ENCODE measurements around the gene WRAP53. TPM values are rescaled to one million over a fixed set of nuclear protein-coding genes. Genes with fewer than 3 reads are reported as not detected.

The WRAP53 gene
- total RNA-seq, 1 donor from 2014 or later, result 6.9 TPM

GRCh38 chr17:7740481-7741001 lies 52.3 kb downstream of the WRAP53 start:
- no peak for DNase-seq (ENCODE audit: low read depth in 2 of 2)

GRCh38 chr17:7742729-7743128 lies 54.5 kb downstream of the WRAP53 start:
- no peak for DNase-seq (ENCODE audit: low read depth in 2 of 2)

GRCh38 chr17:7744416-7744815 lies 56.1 kb downstream of the WRAP53 start:
- DNase-seq (ENCODE audit: low read depth in 2 of 2), result no peak

GRCh38 chr17:7745748-7746470 lies 57.6 kb downstream of the WRAP53 start:
- DNase-seq (ENCODE audit: low read depth in 2 of 2), result peak; percentile 23 to 96

- no peak for DNase-seq (ENCODE audit: low read depth in 2 of 2)
Measured at GRCh38 chr17:7747635-7748071, 59.4 kb downstream of the WRAP53 start.

- DNase-seq (ENCODE audit: low read depth in 2 of 2), result no peak
Measured at GRCh38 chr17:7748076-7748775, 59.9 kb downstream of the WRAP53 start.

GRCh38 chr17:7750321-7750821 lies 62.1 kb downstream of the WRAP53 start:
- DNase-seq (ENCODE audit: low read depth in 2 of 2), result peak in 1 of 2 donors; percentile 65

Other genes starting within 250 kb of the WRAP53 start
- gene FGF11, start 249.0 kb upstream of the WRAP53 start, total RNA-seq, result 0.13 and 0.38 TPM in 2 replicates
- gene CHRNB1, start 243.4 kb upstream of the WRAP53 start, total RNA-seq, result 7.2 and 10.0 TPM in 2 replicates
- 6.7 and 11.3 TPM in 2 replicates for gene ZBTB4, start 208.8 kb upstream of the WRAP53 start, total RNA-seq
- not detected in 2 replicates for gene SLC35G6, start 207.0 kb upstream of the WRAP53 start, total RNA-seq
- gene POLR2A, start 204.1 kb upstream of the WRAP53 start, total RNA-seq, result 56.5 and 87.0 TPM in 2 replicates
- gene TNFSF12, start 139.4 kb upstream of the WRAP53 start, total RNA-seq, result 4.7 and 9.4 TPM in 2 replicates
- 0.25 and 0.26 TPM in 2 replicates for gene TNFSF13, start 129.7 kb upstream of the WRAP53 start, total RNA-seq
- gene SENP3, start 126.6 kb upstream of the WRAP53 start, total RNA-seq, result 61.2 and 74.1 TPM in 2 replicates
- gene CD68, start 108.8 kb upstream of the WRAP53 start, total RNA-seq, result 0.77 and 1.5 TPM in 2 replicates
- 70.0 and 98.1 TPM in 2 replicates for gene MPDU1, start 104.6 kb upstream of the WRAP53 start, total RNA-seq
- gene SOX15, start 98.4 kb upstream of the WRAP53 start, total RNA-seq, result 0.13 TPM in 2 replicates
- 29.4 and 35.4 TPM in 2 replicates for gene FXR2, start 73.6 kb upstream of the WRAP53 start, total RNA-seq
- gene SAT2, start 60.7 kb upstream of the WRAP53 start, total RNA-seq, result 27.6 and 37.3 TPM in 2 replicates
- 0.13 TPM in 1 of 2 replicates, not detected in the other for gene SHBG, start 58.3 kb upstream of the WRAP53 start, total RNA-seq
- not detected in 2 replicates for gene ATP1B2, start 37.6 kb upstream of the WRAP53 start, total RNA-seq
- gene TP53, start 987 bp upstream of the WRAP53 start, total RNA-seq, result 44.0 and 51.2 TPM in 2 replicates
- gene EFNB3, start 16.7 kb downstream of the WRAP53 start, total RNA-seq, result 0.13 and 1.1 TPM in 2 replicates
- under 0.01 and 0.25 TPM in 2 replicates for gene DNAH2, start 29.3 kb downstream of the WRAP53 start, total RNA-seq
- 1.0 and 3.5 TPM in 2 replicates for gene KDM6B, start 145.7 kb downstream of the WRAP53 start, total RNA-seq
- gene TMEM88, start 166.6 kb downstream of the WRAP53 start, total RNA-seq, result 11.6 and 17.2 TPM in 2 replicates
- 84.6 and 171 TPM in 2 replicates for gene NAA38, start 169.1 kb downstream of the WRAP53 start, total RNA-seq
- 5.6 and 6.0 TPM in 2 replicates for gene CYB5D1, start 169.5 kb downstream of the WRAP53 start, total RNA-seq
- 57.8 and 60.2 TPM in 2 replicates for gene CHD3, start 200.3 kb downstream of the WRAP53 start, total RNA-seq
- 0.51 and 0.76 TPM in 2 replicates for gene RNF227, start 227.8 kb downstream of the WRAP53 start, total RNA-seq
- 0.13 and 0.26 TPM in 2 replicates for gene KCNAB3, start 241.4 kb downstream of the WRAP53 start, total RNA-seq
- gene TRAPPC1, start 243.5 kb downstream of the WRAP53 start, total RNA-seq, result 52.9 and 80.7 TPM in 2 replicates
- 10.6 and 13.2 TPM in 2 replicates for gene CNTROB, start 243.7 kb downstream of the WRAP53 start, total RNA-seq